A375 (cell line): ENCODE measurements around the gene MRLN. TPM values are rescaled to one million over a fixed set of nuclear protein-coding genes. Genes with fewer than 3 reads are reported as not detected.

Experiments
- total RNA-seq: library from RNA; depleted of rRNA; stranded (reverse); fragments of >200 nt; shearing (Covaris generic); gene quantifications from 2 replicates; pipeline ENCODE4 v1.2.3, GENCODE V29; 2014; rRNA removed

Gene MRLN
- total RNA-seq = not detected in 2 replicates

DNA sequence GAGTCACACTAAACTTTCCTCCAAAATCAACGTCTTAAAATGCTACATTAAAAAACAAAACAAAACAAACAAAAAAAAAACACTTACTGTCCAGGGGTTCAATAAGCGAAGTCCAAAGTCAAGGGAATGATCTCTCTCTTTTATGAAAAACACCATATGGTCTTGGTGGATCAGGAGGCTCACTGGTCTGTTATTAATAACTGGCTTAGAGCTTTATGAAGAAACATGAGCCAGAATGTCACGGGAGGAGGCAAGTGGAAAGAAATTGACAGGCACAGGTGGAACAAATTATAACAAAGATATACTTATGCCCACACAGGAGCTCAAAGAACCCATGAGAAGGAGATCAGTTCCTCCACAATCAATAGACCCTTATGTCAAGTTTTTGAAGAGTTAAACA, at the start of gene MRLN:
Gene MRLN (minus strand): TSS at position 189 of the 400 bp plus-strand sequence.

GRCh38 chr10:59709395-59710125, 43.7 kb downstream of the MRLN start, which contains the start of gene SLC16A9:
Gene SLC16A9, minus strand, starts transcription at chr10:59709850. Its CDS starts 25,559 bp downstream, at chr10:59684291.

Other genes starting within 250 kb of the MRLN start
- 0.87 and 1.1 TPM in 2 replicates for gene SLC16A9, start 43.6 kb downstream of the MRLN start, total RNA-seq
- gene CCDC6, start 153.1 kb upstream of the MRLN start, total RNA-seq = 10.3 and 10.5 TPM in 2 replicates